HEK293 (cell line): Measurements from ENCODE around the gene HYAL3.

ENCODE experiments used
- CTCF ChIA-PET: fragments of 350-600 bp; formaldehyde crosslinking; extraction: SDS; loops from one replicate; lab custom pipeline; 2021; ENCODE audit warnings: antibody characterized with exemption; lab: Yijun Ruan, JAX
- POLR2A ChIA-PET: fragments of 300-600 bp; formaldehyde crosslinking; extraction: SDS; loops from one replicate; lab custom pipeline; 2020; ENCODE audit warnings: antibody characterized with exemption, inconsistent platforms; lab: Yijun Ruan, JAX
- H3K27ac ChIP-seq: fragments of 200-500 bp; sonication (Bioruptor generic); 2 replicates; pipeline ENCODE4 v1.5.1; 2014; ENCODE audit warnings: low read depth, low read length, control low read depth, inconsistent platforms; ENCODE audit errors: extremely low read depth
- H3K36me3 ChIP-seq, 2 experiments: fragments of 200-500 bp in 1 of 2; sonication (Bioruptor generic) in 1 of 2; 1 replicate in 1 of 2; 2 replicates in 1 of 2; pipeline ENCODE4 v1.5.1; 2014 to 2017; ENCODE audit warnings: inconsistent platforms in 2 of 2, low read length in 2 of 2; ENCODE audit not compliant: control insufficient read depth in 2 of 2, insufficient read depth in 1 of 2
- H3K4me1 ChIP-seq: fragments of 200-500 bp; sonication (Bioruptor generic); 2 replicates; pipeline ENCODE4 v1.5.1; 2014; ENCODE audit warnings: mild to moderate bottlenecking, low read length, inconsistent platforms; ENCODE audit not compliant: control insufficient read depth, insufficient read depth
- H3K4me3 ChIP-seq: 2 replicates; pipeline ENCODE4 v1.5.1; 2011; ENCODE audit warnings: low read depth, mild to moderate bottlenecking, control low read depth, low read length, moderate library complexity
- H3K9me3 ChIP-seq: fragments of 200-500 bp; sonication (Bioruptor generic); 2 replicates; pipeline ENCODE4 v1.5.1; 2014; ENCODE audit warnings: low read depth, low read length, inconsistent platforms; ENCODE audit not compliant: control insufficient read depth, insufficient read depth
- GLI2 ChIP-seq: fragments of 450-650 bp; formaldehyde crosslinking; IDR thresholded peaks from 2 replicates; pipeline ENCODE4; 2017; ENCODE audit warnings: missing biosample characterization, missing genetic modification characterization, low read depth, borderline replicate concordance
- IKZF3 ChIP-seq: fragments of 450-650 bp; IDR thresholded peaks from 2 replicates; pipeline ENCODE4 v1.5.0; 2018; ENCODE audit warnings: missing biosample characterization, mild to moderate bottlenecking, missing genetic modification characterization, moderate library complexity
- OVOL3 ChIP-seq: fragments of 450-650 bp; formaldehyde crosslinking; IDR thresholded peaks from 2 replicates; pipeline ENCODE4 v1.5.1; 2016; ENCODE audit warnings: missing biosample characterization, missing genetic modification characterization
- SCRT2 ChIP-seq: fragments of 450-650 bp; formaldehyde crosslinking; IDR thresholded peaks from 2 replicates; pipeline ENCODE4 v1.5.1; 2016; ENCODE audit warnings: missing biosample characterization, missing genetic modification characterization
- TCF7L2 ChIP-seq: IDR thresholded peaks from 2 replicates; pipeline ENCODE4 v1.6.1; 2011; ENCODE audit warnings: low read depth, mild to moderate bottlenecking, inconsistent platforms, low read length, moderate library complexity, borderline replicate concordance
- ZBTB1 ChIP-seq: fragments of 450-650 bp; formaldehyde crosslinking; IDR thresholded peaks from 2 replicates; pipeline ENCODE4 v1.5.1; 2016; ENCODE audit warnings: missing biosample characterization, missing genetic modification characterization
- ZFP37 ChIP-seq: fragments of 450-650 bp; formaldehyde crosslinking; IDR thresholded peaks from 2 replicates; pipeline ENCODE4 v1.5.1; 2016; ENCODE audit warnings: missing biosample characterization, missing genetic modification characterization
- ZNF10 ChIP-seq: fragments of 450-650 bp; formaldehyde crosslinking; IDR thresholded peaks from 2 replicates; pipeline ENCODE4 v1.5.1; 2017; ENCODE audit warnings: missing biosample characterization, missing genetic modification characterization
- ZNF133 ChIP-seq: fragments of 450-650 bp; formaldehyde crosslinking; IDR thresholded peaks from 2 replicates; pipeline ENCODE4 v1.5.1; 2016; ENCODE audit warnings: missing biosample characterization, missing genetic modification characterization
- ZNF138 ChIP-seq: fragments of 450-650 bp; formaldehyde crosslinking; IDR thresholded peaks from 2 replicates; pipeline ENCODE4 v1.5.1; 2016; ENCODE audit warnings: missing biosample characterization, missing genetic modification characterization, borderline replicate concordance
- ZNF155 ChIP-seq: fragments of 450-650 bp; formaldehyde crosslinking; IDR thresholded peaks from 2 replicates; pipeline ENCODE4 v1.5.1; 2016; ENCODE audit warnings: missing biosample characterization, missing genetic modification characterization
- ZNF221 ChIP-seq: fragments of 450-650 bp; formaldehyde crosslinking; IDR thresholded peaks from 2 replicates; pipeline ENCODE4 v1.5.1; 2017; ENCODE audit warnings: missing biosample characterization, missing genetic modification characterization, borderline replicate concordance
- ZNF341 ChIP-seq: fragments of 450-650 bp; formaldehyde crosslinking; IDR thresholded peaks from 2 replicates; pipeline ENCODE4; 2016; ENCODE audit warnings: low read depth, missing biosample characterization, missing genetic modification characterization
- ZNF366 ChIP-seq: fragments of 450-650 bp; formaldehyde crosslinking; conservative IDR thresholded peaks from 2 replicates; pipeline ENCODE4 v1.5.1; 2016; ENCODE audit warnings: missing biosample characterization, missing genetic modification characterization
- ZNF416 ChIP-seq: fragments of 450-650 bp; formaldehyde crosslinking; IDR thresholded peaks from 2 replicates; pipeline ENCODE4 v1.5.1; 2016; ENCODE audit warnings: missing biosample characterization, missing genetic modification characterization
- ZNF423 ChIP-seq: fragments of 450-650 bp; formaldehyde crosslinking; IDR thresholded peaks from 2 replicates; pipeline ENCODE4 v1.5.1; 2016; ENCODE audit warnings: missing biosample characterization, missing genetic modification characterization
- ZNF530 ChIP-seq: fragments of 450-650 bp; formaldehyde crosslinking; IDR thresholded peaks from 2 replicates; pipeline ENCODE4 v1.5.1; 2016; ENCODE audit warnings: low read depth, missing biosample characterization, missing genetic modification characterization
- ZNF548 ChIP-seq: fragments of 450-650 bp; formaldehyde crosslinking; IDR thresholded peaks from 2 replicates; pipeline ENCODE4 v1.5.1; 2016; ENCODE audit warnings: missing biosample characterization, missing genetic modification characterization
- ZNF555 ChIP-seq: fragments of 450-650 bp; formaldehyde crosslinking; conservative IDR thresholded peaks from 2 replicates; pipeline ENCODE4 v1.5.1; 2017; ENCODE audit warnings: missing biosample characterization, mild to moderate bottlenecking, missing genetic modification characterization, inconsistent platforms
- ZNF76 ChIP-seq: fragments of 450-650 bp; formaldehyde crosslinking; IDR thresholded peaks from 2 replicates; pipeline ENCODE4; 2016; ENCODE audit warnings: low read depth, missing biosample characterization, missing genetic modification characterization, borderline replicate concordance
- ZNF768 ChIP-seq: fragments of 450-650 bp; formaldehyde crosslinking; IDR thresholded peaks from 2 replicates; pipeline ENCODE4 v1.5.1; 2018; ENCODE audit warnings: missing biosample characterization, mild to moderate bottlenecking, missing genetic modification characterization
- ZNF776 ChIP-seq: fragments of 450-650 bp; formaldehyde crosslinking; IDR thresholded peaks from 2 replicates; pipeline ENCODE4 v1.5.0; 2017; ENCODE audit warnings: missing biosample characterization, missing genetic modification characterization, borderline replicate concordance
- ZNF830 ChIP-seq: fragments of 450-650 bp; IDR thresholded peaks from 2 replicates; pipeline ENCODE4 v1.5.0; 2018; ENCODE audit warnings: missing biosample characterization, missing genetic modification characterization, low read depth, mild to moderate bottlenecking, moderate library complexity
- TF ChIP-seq, protein P1 (sequence below): fragments of 450-650 bp; formaldehyde crosslinking; IDR thresholded peaks from 2 replicates; pipeline ENCODE4 v1.5.1; 2016; ENCODE audit warnings: missing biosample characterization, missing genetic modification characterization
- TF ChIP-seq, protein P2 (sequence below): fragments of 450-650 bp; IDR thresholded peaks from 2 replicates; pipeline ENCODE4 v1.5.1; 2018; ENCODE audit warnings: missing biosample characterization, missing genetic modification characterization
- TF ChIP-seq, protein P3 (sequence below): fragments of 450-650 bp; formaldehyde crosslinking; optimal IDR thresholded peaks from 2 replicates; pipeline ENCODE3; 2016; ENCODE audit warnings: missing biosample characterization, mild to moderate bottlenecking, missing genetic modification characterization
- TF ChIP-seq, protein P4 (sequence below): fragments of 450-650 bp; formaldehyde crosslinking; IDR thresholded peaks from 2 replicates; pipeline ENCODE4 v1.5.1; 2016; ENCODE audit warnings: missing biosample characterization, missing genetic modification characterization
- TF ChIP-seq, protein P5 (sequence below): fragments of 450-650 bp; formaldehyde crosslinking; IDR thresholded peaks from 2 replicates; pipeline ENCODE4 v1.5.1; 2017; ENCODE audit warnings: missing biosample characterization, missing genetic modification characterization

Gene HYAL3

DNA sequence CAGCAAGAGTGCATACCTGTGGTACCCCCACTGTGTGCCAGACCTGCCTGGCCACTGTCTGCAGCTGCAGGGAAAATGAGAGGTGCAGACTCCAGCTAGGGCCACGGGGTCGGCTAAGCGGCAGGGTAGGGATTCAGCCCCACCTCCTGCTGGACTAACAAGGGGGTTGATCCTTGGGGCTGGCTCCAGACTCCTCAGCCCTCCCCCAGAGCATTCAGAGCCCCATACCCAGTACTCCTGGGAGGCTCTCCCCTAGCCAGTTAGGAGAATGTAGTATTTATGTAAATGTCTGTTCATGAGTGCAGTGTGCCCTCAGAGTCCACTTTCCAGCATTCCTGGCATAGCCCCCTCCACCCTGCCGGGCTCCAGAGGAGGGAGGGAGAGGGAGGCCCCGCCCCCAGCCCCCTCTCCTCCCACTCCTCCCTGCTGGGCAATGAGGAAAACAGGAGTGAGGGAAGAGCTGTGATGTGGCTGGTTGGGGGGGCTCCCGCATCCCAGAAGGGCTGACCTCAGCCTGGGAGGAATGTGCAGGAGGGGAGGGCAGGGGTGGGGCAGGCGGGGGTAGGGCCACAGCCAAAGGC, 34.7 kb downstream of the HYAL3 start:
- H3K9me3 ChIP-seq: no peaks in the 10 kb centered on the region
- H3K4me1 ChIP-seq: peaks cover 3% of the 10 kb centered on the region; the same call in 1 of the 2 replicates
- no peaks in the 10 kb centered on the region for H3K36me3 ChIP-seq
- POLR2A ChIA-PET: interaction anchor here (0.6 to 1.9 kb wide), 18 partner anchors 9 to 1518 kb away, joined by 3 to 11 read pairs (median 4); partner anchors contain the start of genes CYB561D2, GNAI2, HYAL3 and IFRD2
- CTCF ChIA-PET: interaction anchor here (0.8 to 2.4 kb wide), 7 partner anchors 7 to 70 kb away, joined by 3 to 16 read pairs (median 4); partner anchors contain the start of gene IFRD2
- no peak overlapping the region for H3K4me3 ChIP-seq
- no peak overlapping the region for H3K27ac ChIP-seq
- no peak for TF ChIP-seq ZBTB1 (tag by site-specific recombination)
- no peak for TF ChIP-seq ZNF548 (tag by site-specific recombination)
- TF ChIP-seq ZNF76 (tag by site-specific recombination): no peak
- TF ChIP-seq ZNF776 (tag by site-specific recombination): no peak
- TF ChIP-seq ZNF221: no peak
- no peak for TF ChIP-seq ZFP37 (tag by site-specific recombination)
- TF ChIP-seq, protein P1, sequence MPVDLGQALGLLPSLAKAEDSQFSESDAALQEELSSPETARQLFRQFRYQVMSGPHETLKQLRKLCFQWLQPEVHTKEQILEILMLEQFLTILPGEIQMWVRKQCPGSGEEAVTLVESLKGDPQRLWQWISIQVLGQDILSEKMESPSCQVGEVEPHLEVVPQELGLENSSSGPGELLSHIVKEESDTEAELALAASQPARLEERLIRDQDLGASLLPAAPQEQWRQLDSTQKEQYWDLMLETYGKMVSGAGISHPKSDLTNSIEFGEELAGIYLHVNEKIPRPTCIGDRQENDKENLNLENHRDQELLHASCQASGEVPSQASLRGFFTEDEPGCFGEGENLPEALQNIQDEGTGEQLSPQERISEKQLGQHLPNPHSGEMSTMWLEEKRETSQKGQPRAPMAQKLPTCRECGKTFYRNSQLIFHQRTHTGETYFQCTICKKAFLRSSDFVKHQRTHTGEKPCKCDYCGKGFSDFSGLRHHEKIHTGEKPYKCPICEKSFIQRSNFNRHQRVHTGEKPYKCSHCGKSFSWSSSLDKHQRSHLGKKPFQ (tag by site-specific recombination): no peak
- no peak for TF ChIP-seq ZNF423 (tag by site-specific recombination)
- TF ChIP-seq, protein P2, sequence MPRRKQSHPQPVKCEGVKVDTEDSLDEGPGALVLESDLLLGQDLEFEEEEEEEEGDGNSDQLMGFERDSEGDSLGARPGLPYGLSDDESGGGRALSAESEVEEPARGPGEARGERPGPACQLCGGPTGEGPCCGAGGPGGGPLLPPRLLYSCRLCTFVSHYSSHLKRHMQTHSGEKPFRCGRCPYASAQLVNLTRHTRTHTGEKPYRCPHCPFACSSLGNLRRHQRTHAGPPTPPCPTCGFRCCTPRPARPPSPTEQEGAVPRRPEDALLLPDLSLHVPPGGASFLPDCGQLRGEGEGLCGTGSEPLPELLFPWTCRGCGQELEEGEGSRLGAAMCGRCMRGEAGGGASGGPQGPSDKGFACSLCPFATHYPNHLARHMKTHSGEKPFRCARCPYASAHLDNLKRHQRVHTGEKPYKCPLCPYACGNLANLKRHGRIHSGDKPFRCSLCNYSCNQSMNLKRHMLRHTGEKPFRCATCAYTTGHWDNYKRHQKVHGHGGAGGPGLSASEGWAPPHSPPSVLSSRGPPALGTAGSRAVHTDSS (tag by site-specific recombination): no peak
- TF ChIP-seq, protein P3, sequence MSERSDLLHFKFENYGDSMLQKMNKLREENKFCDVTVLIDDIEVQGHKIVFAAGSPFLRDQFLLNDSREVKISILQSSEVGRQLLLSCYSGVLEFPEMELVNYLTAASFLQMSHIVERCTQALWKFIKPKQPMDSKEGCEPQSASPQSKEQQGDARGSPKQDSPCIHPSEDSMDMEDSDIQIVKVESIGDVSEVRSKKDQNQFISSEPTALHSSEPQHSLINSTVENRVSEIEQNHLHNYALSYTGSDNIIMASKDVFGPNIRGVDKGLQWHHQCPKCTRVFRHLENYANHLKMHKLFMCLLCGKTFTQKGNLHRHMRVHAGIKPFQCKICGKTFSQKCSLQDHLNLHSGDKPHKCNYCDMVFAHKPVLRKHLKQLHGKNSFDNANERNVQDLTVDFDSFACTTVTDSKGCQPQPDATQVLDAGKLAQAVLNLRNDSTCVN: no peak
- no peak for TF ChIP-seq ZNF133
- peak; percentile 90 for TF ChIP-seq ZNF366
- peak; percentile 98 for TF ChIP-seq ZNF341 (tag by site-specific recombination)
- no peak for TF ChIP-seq GLI2 (tag by site-specific recombination)
- TF ChIP-seq ZNF416 (tag by site-specific recombination): no peak
- no peak for TF ChIP-seq ZNF768 (tag by site-specific recombination)
- peak; percentile 86 for TF ChIP-seq IKZF3 (tag by site-specific recombination)
- no peak for TF ChIP-seq ZNF830 (tag by site-specific recombination)
- no peak for TF ChIP-seq ZNF555 (tag by site-specific recombination)
- no peak for TF ChIP-seq TCF7L2
- no peak for TF ChIP-seq OVOL3
- no peak for TF ChIP-seq ZNF530 (tag by site-specific recombination)
- TF ChIP-seq ZNF155 (tag by site-specific recombination): no peak
- no peak for TF ChIP-seq ZNF10 (tag by site-specific recombination)
- no peak for TF ChIP-seq ZNF138 (tag by site-specific recombination)
- no peak for TF ChIP-seq SCRT2 (tag by site-specific recombination)
- TF ChIP-seq, protein P4, sequence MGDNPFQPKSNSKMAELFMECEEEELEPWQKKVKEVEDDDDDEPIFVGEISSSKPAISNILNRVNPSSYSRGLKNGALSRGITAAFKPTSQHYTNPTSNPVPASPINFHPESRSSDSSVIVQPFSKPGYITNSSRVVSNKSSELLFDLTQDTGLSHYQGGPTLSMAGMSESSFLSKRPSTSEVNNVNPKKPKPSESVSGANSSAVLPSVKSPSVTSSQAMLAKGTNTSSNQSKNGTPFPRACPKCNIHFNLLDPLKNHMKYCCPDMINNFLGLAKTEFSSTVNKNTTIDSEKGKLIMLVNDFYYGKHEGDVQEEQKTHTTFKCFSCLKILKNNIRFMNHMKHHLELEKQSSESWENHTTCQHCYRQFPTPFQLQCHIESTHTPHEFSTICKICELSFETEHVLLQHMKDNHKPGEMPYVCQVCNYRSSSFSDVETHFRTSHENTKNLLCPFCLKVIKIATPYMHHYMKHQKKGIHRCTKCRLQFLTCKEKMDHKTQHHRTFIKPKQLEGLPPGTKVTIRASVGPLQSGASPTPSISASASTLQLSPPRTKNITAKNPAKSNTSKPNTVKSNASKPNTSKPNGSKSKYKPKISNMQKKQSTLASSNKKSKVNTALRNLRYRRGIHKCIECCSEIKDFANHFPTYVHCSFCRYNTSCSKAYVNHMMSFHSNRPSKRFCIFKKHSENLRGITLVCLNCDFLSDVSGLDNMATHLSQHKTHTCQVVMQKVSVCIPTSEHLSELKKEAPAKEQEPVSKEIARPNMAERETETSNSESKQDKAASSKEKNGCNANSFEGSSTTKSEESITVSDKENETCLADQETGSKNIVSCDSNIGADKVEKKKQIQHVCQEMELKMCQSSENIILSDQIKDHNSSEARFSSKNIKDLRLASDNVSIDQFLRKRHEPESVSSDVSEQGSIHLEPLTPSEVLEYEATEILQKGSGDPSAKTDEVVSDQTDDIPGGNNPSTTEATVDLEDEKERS: no peak
- TF ChIP-seq, protein P5, sequence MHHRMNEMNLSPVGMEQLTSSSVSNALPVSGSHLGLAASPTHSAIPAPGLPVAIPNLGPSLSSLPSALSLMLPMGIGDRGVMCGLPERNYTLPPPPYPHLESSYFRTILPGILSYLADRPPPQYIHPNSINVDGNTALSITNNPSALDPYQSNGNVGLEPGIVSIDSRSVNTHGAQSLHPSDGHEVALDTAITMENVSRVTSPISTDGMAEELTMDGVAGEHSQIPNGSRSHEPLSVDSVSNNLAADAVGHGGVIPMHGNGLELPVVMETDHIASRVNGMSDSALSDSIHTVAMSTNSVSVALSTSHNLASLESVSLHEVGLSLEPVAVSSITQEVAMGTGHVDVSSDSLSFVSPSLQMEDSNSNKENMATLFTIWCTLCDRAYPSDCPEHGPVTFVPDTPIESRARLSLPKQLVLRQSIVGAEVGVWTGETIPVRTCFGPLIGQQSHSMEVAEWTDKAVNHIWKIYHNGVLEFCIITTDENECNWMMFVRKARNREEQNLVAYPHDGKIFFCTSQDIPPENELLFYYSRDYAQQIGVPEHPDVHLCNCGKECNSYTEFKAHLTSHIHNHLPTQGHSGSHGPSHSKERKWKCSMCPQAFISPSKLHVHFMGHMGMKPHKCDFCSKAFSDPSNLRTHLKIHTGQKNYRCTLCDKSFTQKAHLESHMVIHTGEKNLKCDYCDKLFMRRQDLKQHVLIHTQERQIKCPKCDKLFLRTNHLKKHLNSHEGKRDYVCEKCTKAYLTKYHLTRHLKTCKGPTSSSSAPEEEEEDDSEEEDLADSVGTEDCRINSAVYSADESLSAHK (tag by site-specific recombination): no peak
